ENCODE data around the gene LMOD2. TPM values are rescaled to one million over a fixed set of nuclear protein-coding genes. Genes with fewer than 3 reads are reported as not detected.

Gene LMOD2
- total RNA-seq, 2 experiments from 2014 or later, result not detected

DNA sequence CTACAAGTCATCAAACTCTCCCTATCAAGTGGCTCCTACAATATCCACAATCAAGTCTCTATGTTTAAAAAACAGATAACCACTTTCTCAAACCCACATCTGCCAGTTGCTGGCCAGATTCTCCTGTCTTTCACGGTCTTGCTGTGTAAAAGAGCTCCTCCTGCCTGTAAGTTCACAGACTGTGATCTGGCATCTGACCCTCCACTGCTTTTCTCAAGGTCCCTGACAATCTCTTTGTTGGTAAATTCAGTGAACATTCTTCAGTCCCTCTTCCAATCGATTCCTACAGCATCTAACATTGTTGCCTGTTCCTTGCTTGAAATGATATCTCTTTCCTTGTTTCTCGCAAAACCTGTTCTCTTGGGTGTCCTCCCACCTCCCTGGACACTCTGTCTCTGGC is 18.5 kb upstream of the LMOD2 start:
- POLR2A ChIA-PET, result interaction anchor here (0.6 kb wide), 1 partner anchor 1510 kb away, joined by 3 read pairs; no protein-coding TSS in a partner anchor
- CTCF ChIA-PET, result interaction anchor here (0.7 kb wide), 1 partner anchor 265 kb away, joined by 3 read pairs; no protein-coding TSS in a partner anchor

DNA sequence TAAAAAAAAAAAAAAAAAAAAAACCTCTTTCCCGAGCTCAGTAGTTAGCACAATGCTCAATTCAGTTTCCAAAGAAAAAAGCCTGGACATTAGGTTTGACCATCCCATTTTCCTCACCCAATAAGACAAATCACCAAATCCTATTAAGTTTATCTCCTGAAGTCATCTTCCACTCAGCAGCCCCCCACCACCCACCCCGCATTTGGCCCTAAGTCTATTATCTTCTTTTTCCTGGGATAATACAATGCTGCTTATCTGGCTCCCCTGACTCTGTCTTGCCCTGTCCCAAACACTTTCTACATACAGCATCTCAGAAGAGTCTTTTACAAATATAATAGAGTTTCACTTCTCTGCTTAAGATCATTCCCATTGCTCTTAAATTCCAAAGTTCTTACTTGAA is 17.8 kb upstream of the LMOD2 start:
- POLR2A ChIA-PET, result interaction anchor here (0.6 kb wide), 1 partner anchor 1509 kb away, joined by 3 read pairs; no protein-coding TSS in a partner anchor
- CTCF ChIA-PET, result interaction anchor here (0.7 kb wide), 1 partner anchor 265 kb away, joined by 3 read pairs; no protein-coding TSS in a partner anchor

DNA sequence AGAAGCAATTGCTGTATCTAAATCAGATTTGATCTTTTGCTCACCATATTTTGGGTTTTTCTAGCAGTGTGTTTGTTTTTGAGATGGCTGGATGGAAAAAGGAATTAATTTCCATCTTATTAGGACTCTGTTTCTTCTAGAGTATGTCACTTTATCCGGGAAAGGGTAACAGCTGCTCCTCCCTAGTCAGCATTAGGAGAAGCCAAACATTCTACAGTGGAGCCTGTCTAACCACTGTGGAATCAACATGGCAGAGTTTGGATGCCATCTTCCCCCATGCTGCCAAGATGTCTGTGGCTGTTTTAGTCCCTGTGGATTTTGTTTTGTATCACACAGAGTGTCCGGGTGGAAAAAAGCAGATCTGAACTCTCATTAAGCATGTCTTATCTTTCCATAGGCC is 16.0 kb upstream of the LMOD2 start:
- CTCF ChIA-PET, result no interaction called here
- POLR2A ChIA-PET, result no interaction called here

DNA sequence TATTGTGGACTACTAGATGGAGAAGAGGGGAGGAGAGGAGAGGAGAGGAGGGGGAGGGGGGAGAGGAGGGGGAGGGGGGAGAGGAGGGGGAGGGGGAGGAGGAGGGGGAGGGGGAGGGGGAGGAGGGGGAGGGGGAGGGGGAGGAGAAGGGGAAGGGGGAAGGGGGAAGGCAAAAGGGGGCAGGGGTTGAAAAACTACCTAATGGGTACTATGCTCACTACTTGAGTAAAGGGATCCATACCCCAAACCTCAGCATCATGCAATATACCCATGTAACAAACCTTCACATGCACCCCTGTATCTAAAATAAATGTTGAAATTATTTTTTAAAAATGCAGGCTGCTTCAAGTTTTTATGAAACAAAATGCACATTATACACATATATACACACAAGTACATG is 15.1 kb upstream of the LMOD2 start:
- POLR2A ChIA-PET, result no interaction called here
- CTCF ChIA-PET, result no interaction called here

DNA sequence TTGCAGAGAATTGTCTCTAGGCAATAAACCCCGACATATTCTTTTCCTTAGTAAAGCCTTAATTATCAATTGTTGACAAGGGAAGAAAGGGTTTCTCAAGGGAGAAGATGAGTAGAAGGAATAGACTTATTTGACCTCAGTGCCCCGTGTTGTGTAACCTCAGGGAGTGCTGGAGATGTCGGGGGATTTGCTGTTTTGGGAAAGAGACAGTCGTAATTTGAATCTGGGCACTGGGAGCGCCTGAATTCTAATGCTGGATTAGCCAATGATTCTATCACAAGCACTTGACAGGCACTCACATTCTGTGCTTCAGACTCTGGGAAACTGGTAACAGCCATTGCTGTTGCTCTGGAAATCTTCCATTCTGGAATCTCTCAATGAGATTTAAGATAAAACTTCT is 13.8 kb upstream of the LMOD2 start:
- POLR2A ChIA-PET, result no interaction called here

DNA sequence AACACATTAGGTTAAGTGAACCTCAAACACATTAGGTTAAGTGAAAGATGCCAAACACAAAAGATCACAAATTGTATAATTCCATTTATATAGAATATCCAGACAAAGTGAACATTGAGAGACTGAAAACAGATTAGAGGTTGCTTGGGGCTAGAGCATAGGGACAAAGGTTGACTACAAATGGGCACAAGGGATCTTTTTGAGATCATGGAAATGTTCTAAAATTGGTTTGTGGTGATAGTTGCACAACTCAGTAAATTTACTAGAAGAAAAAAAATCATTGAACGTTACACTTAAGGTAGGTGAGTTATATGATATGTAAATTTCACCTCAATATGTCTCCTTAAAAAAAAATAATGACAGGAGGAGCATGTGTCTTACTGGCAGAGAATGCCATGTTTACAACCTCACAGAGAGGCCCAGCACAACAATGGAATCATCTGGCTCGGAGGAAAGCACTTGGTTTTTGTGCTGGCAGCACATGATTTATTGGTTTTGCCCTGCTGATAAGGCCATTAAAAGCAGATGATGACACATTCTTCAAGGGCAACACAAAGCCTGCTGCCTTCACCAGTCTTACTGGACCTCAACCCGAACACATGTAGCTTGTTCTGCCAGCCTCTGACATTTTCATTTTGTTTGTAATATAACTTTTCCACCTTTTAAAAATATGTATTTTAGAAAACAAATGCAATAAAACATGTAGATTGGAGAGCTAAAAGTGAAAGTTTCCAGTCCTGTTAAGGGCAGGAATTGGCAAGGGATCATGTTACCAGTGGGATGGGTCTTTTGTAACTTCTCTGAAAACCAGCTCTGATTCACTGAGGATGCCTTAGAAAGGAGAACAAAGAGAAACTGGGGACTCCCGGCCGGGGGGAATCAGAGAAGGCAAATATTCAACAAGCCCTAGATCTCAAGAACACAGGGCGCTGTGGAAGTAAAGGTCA is 11.9 kb upstream of the LMOD2 start:
- CTCF ChIA-PET, result no interaction called here

More for the DNA sequence above, 13.8 kb upstream of the LMOD2 start:
- CTCF ChIA-PET, result no interaction called here

DNA sequence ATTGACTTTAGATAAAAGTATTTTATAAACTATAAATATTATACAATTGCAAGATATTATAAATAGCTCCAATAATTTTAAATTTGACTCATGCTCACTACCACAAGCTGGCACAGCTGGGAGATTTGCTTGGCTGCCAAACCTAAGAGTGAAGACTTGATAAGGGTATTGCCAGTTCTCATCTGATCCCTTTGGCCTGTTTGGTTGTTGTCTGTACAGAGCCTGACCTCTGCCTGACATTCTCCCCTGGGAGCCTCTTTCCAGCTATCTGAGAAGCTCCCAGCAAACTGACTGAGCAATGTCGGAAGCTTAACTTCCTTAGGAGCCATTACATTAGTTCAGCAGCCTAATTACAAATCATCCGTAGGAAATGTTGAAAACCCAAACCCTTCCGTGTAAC is 10.2 kb upstream of the LMOD2 start:
- ChIA-PET CTCF (no interaction called here), POLR2A (no interaction called here)

More for the DNA sequence above, 11.9 kb upstream of the LMOD2 start:
- POLR2A ChIA-PET, result no interaction called here

DNA sequence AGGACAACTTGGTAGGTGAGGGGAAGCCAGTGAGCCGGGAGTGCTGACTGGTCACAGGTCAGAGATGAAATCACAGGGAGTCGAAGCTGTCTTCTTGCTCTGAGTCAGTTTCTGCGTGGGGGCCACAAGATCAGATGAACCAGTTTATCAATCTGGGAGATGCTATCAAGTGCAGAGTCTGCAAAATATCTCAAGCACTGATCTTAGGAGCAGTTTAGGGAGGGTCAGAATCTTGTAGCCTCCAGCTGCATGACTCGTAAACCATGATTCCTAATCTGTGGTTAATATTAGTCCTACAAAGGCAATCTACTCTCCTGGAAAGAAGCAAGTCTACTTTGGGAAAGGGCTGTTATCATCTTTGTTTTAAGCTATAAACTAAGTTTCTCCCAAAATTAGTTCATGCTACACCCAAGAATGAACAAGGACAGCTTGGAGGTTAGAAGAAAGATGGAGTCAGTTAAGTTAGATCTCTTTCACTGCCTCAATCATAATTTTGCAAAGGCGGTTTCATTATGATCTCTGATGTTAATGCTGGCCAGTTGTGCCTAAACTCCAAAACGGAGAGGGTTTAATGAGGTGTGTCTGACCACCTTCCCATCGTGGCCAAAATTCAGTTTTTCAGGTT is 8.4 kb upstream of the LMOD2 start:
- POLR2A ChIA-PET, result no interaction called here
- CTCF ChIA-PET, result no interaction called here

DNA sequence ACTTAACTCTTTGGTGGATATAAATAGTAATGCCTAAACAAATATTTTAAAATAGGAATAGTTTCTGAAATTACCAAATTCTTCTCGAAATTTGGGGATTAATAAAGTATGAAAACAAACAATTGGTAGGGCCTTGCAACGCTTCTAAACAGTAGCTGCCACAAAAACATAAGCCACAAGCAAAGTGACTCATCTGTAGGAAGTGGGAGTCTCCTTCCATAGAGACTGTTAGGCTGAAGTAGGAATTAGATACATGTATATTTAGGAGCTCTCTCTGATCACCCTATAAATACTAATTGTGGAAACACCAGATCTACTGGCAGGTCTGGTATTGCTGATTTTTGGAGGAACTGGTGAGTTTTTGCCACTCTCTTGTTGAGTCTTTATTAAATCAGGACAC is 5.7 kb upstream of the LMOD2 start:
- CTCF ChIA-PET, result no interaction called here
- POLR2A ChIA-PET, result interaction anchor here (0.5 kb wide), 1 partner anchor 13 kb away, joined by 3 read pairs; no protein-coding TSS in a partner anchor

DNA sequence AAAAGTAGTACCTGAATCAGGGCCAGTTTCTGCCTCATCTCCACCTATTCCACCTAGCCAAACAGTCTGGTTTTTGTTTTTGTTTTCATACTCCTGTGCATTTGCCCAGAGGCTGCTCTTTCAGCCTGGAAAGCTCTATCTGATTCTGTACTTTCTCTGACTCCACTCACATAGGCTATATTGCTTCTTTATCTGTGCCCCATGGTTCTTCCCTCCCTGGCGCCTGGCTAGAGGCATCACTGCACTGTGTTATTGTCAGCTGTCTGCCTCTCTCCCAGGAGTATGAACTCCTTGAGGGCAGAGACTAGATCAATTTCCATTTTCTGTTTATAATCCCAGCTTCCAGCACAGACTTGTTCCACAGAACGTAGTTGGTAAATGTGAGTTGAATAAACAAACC is 5.1 kb upstream of the LMOD2 start:
- ChIA-PET POLR2A (no interaction called here), CTCF (no interaction called here)

DNA sequence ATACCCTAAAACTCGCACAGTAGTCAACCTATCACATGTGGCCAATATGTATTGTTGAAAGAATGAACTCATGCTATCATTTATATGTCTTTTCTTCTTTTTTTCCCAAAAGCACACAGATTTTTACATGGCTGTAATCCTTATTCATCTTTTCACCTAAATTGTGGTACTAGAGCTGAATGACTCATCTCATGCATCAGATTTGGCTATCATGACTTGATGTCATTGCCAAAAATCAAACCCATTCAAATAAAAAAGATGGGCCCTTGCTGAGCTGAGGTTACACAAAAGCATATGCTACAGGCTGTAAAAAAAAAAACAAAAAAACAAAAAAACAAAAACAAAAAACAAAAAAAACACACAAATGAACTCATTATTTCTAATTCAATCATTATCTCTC is 3.3 kb upstream of the LMOD2 start:
- ChIA-PET POLR2A (no interaction called here), CTCF (no interaction called here)

DNA sequence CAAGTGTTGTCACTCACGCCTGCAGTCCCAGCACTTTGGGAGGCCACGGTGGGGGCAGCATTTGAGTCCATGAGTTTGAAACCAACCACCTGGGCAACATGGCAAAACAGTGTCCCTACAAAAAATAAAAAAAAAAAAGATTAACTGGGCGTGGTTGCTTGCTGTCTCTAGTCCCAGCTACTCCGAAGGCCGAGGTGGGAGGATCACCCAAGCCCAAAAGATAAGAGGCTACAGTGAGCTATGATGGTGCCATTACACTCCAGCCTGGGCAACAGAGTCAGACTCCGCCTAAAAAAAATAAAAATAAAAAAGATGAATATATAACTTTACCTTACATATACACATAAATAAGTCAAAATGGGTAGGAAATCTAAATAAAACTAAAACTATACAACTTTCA is 2.5 kb upstream of the LMOD2 start:
- ChIA-PET POLR2A (no interaction called here), CTCF (no interaction called here)

DNA sequence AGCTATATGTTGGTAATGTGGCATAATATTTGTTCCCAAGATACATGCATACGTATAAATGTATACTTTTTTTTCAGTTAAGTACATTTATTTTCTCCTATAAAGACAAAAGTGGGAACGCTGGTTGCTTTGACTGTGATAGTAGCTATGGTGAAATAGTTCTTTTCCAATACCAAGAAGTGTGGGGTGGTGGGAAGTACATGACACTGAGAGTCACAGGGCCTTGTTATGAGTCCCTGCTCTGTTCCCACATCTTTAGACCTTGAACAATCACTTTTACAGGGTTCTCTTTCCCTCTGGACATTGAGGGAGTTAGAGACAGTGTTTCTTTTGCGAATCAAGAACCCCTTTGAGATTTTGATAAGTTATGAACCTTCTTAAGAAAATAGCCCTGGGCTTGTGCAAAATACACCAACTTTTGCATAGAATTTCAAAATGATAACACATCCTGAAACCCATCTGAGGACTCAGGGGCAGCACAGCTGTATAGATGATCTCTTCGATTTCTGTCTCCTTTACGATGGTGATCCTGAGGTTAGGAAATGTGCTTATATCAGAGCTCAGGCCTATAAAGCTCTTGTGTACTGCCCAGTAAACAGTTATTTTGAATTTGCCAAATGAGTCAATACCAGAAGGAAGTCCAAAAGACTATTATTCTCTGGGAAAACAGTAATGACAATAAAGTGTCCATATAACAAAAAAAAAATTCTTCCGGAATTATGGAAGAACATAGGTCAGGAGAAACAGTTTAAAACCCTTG is 1.1 kb downstream of the LMOD2 start:
- POLR2A ChIA-PET, result no interaction called here
- CTCF ChIA-PET, result no interaction called here

DNA sequence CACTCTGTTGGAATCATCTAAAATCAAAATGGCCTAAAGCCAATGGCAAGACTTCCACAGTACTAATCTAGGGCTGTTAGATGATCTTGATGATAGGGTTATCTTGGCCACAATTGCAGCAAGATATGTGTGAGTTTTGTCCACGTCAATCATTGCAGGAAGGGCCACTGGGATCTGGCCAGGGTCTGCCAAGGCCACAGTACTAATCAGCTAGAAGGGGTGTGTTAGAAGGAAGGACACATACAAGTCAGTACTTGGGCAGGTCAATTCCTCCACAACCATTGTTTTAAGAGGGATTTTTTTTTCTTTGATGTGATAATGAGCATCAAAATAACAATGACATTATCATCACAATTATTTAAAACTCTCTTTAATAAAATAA is 1.6 kb downstream of the LMOD2 start:
- ChIA-PET POLR2A (no interaction called here), CTCF (interaction anchor here (0.7 kb wide), 1 partner anchor 215 kb away, joined by 3 read pairs; no protein-coding TSS in a partner anchor)

DNA sequence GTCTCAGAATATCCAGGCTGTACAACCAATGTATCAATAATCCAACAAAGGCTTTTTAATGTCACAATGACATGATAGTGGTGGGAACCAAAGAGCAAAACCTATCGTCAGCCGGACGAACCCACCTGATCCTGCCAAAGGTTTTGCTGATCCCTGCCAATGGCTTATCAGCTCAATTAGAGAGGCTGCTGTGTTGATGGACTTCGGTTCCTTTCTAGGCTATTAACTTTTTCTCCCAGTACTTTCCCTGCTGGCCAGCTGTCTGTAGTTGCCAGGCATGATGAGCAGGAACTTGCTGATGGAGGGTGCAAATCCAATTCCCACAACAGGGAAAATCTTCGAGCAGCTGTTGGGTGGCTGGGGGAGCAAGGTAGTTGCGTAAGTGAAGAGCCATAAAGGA is 2.4 kb downstream of the LMOD2 start:
- CTCF ChIA-PET, result interaction anchor here (0.7 kb wide), 1 partner anchor 214 kb away, joined by 3 read pairs; no protein-coding TSS in a partner anchor

DNA sequence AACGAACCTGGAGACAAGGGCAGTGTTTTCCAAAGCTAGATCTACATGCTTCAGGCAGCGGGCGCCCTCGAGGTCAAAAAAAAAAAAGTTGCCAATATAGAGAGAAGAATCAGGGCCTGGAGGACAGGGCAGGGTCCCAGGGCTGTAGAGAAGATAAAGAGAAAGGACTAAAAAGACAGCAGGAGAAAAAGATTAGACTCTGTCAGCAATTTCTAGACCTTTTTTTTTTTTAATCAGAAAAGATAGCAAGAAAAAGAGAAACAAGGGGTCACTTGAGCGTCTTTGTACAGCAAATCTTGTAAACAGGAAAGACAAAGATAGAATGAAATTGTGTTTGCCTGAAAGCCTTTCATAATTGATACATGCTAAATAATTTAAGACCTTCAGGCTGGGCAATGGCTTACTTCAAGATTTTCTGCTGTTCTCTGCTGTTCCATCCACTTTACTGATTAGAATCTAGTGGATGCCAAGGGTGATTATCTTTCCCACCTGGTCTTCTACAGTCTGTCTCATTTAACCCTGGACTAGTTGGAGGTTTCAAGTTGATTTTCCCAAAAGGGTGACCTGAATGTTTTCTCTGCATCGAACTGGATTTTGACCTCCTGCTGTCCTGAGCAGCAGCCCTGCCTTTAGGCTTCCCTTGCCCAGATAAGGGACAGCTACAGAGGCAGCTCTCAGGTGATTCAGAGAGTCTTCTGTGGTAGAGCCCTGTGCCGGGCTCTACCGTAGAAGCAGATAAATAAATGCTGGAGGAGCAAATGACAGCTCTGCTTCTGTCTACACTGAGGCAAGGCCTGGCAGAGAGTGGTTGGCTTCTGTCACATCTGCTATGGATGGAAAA is 5.1 kb downstream of the LMOD2 start:
- CTCF ChIA-PET, result no interaction called here
- POLR2A ChIA-PET, result no interaction called here

More for the DNA sequence above, 2.4 kb downstream of the LMOD2 start:
- POLR2A ChIA-PET, result no interaction called here

DNA sequence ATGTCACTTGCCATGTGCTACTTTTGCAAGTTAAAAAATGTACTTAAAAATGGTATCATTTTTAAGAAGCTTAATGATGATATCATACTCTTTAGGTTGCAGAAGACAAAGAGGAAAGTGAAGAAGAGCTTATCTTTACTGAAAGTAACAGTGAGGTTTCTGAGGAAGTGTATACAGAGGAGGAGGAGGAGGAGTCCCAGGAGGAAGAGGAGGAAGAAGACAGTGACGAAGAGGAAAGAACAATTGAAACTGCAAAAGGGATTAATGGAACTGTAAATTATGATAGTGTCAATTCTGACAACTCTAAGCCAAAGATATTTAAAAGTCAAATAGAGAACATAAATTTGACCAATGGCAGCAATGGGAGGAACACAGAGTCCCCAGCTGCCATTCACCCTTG is 6.1 kb downstream of the LMOD2 start:
- POLR2A ChIA-PET, result no interaction called here

DNA sequence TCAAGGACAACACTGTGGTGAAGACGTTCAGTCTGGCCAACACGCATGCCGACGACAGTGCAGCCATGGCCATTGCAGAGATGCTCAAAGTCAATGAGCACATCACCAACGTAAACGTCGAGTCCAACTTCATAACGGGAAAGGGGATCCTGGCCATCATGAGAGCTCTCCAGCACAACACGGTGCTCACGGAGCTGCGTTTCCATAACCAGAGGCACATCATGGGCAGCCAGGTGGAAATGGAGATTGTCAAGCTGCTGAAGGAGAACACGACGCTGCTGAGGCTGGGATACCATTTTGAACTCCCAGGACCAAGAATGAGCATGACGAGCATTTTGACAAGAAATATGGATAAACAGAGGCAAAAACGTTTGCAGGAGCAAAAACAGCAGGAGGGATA is 6.6 kb downstream of the LMOD2 start:
- ChIA-PET CTCF (no interaction called here), POLR2A (no interaction called here)

More for the DNA sequence above, 6.1 kb downstream of the LMOD2 start:
- CTCF ChIA-PET, result no interaction called here

DNA sequence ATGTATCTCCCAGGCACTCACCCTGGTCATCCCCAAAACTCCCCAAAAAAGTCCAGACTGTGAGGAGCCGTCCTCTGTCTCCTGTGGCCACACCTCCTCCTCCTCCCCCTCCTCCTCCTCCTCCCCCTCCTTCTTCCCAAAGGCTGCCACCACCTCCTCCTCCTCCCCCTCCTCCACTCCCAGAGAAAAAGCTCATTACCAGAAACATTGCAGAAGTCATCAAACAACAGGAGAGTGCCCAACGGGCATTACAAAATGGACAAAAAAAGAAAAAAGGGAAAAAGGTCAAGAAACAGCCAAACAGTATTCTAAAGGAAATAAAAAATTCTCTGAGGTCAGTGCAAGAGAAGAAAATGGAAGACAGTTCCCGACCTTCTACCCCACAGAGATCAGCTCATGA is 7.1 kb downstream of the LMOD2 start:
- CTCF ChIA-PET, result no interaction called here
- POLR2A ChIA-PET, result interaction anchor here (0.6 kb wide), 1 partner anchor 13 kb away, joined by 3 read pairs; no protein-coding TSS in a partner anchor
